Osteoblast (primary cell): ENCODE measurements around the gene JAZF1. TPM values are rescaled to one million over a fixed set of nuclear protein-coding genes. Genes with fewer than 3 reads are reported as not detected.

Source experiments
- DNase-seq: peaks from one replicate; pipeline ENCODE4 v3.0.0; 2011; ENCODE audit warnings: low spot score, mixed read lengths; ENCODE audit not compliant: insufficient read length; ENCODE audit errors: missing footprints
- H2AFZ ChIP-seq: 2 replicates; pipeline ENCODE4 v1.6.0; 2011; ENCODE audit warnings: mild to moderate bottlenecking, low read length
- H3K27ac ChIP-seq: 2 replicates; pipeline ENCODE4 v1.5.1; 2011; ENCODE audit warnings: mild to moderate bottlenecking, low read depth, low read length, moderate library complexity
- H3K27me3 ChIP-seq: 2 replicates; pipeline ENCODE4 v1.6.0; 2012; ENCODE audit warnings: mild to moderate bottlenecking, control low read depth, inconsistent platforms, low read length, moderate library complexity; ENCODE audit not compliant: insufficient read depth
- H3K36me3 ChIP-seq: 2 replicates; pipeline ENCODE4 v1.5.1; 2011; ENCODE audit warnings: mild to moderate bottlenecking, low read length, control low read depth, moderate library complexity; ENCODE audit not compliant: insufficient read depth
- H3K4me1 ChIP-seq: 2 replicates; pipeline ENCODE4 v1.5.1; 2011; ENCODE audit warnings: mild to moderate bottlenecking, low read length, control low read depth, moderate library complexity; ENCODE audit not compliant: insufficient read depth
- H3K4me2 ChIP-seq: 2 replicates; pipeline ENCODE4 v1.6.0; 2011; ENCODE audit warnings: mild to moderate bottlenecking, low read length; ENCODE audit not compliant: insufficient read depth
- H3K4me3 ChIP-seq: fragments of 200-600 bp; sonication (generic); 3 replicates; pipeline ENCODE4 v1.5.1; 2012; ENCODE audit warnings: mild to moderate bottlenecking, low read length, inconsistent platforms; ENCODE audit not compliant: insufficient read depth
- H3K79me2 ChIP-seq: 2 replicates; pipeline ENCODE4 v1.6.0; 2012; ENCODE audit warnings: mild to moderate bottlenecking, low read length, control low read depth, inconsistent platforms; ENCODE audit not compliant: insufficient read depth
- H3K9me3 ChIP-seq: 2 replicates; pipeline ENCODE4 v1.5.1; 2011; ENCODE audit warnings: low read depth, low read length, control low read depth
- H4K20me1 ChIP-seq: 2 replicates; pipeline ENCODE4 v1.6.0; 2012; ENCODE audit warnings: mild to moderate bottlenecking, low read length, control low read depth; ENCODE audit not compliant: insufficient read depth
- total RNA-seq: library from RNA; depleted of rRNA; stranded (reverse); fragments of >200 nt; gene quantifications from 2 replicates; pipeline ENCODE4 v1.2.3, GENCODE V29; 2012
- TF ChIP-seq, protein P1 (sequence below): IDR thresholded peaks from 2 replicates; pipeline ENCODE4 v1.5.1; 2011; ENCODE audit warnings: mild to moderate bottlenecking, low read depth, low read length, moderate library complexity; ENCODE audit errors: extremely low read depth

Gene JAZF1
- total RNA-seq, 1 donor = 15.9 TPM

GRCh38 chr7:28155019-28155660 is 25.5 kb downstream of the JAZF1 start:
- Histone ChIP-seq H3K4me2 (peak overlapping the region; percentile 49), H3K27ac (peak overlapping the region; percentile 40), H3K27me3 (no peaks in the 10 kb centered on the region), H3K79me2 (peaks cover 23% of the 10 kb centered on the region), H2AFZ (no peak overlapping the region), H3K36me3 (no peaks in the 10 kb centered on the region), H3K9me3 (no peaks in the 10 kb centered on the region), H3K4me3 (peak overlapping the region; percentile 14), H3K4me1 (peaks cover 41% of the 10 kb centered on the region), H4K20me1 (peaks cover 3% of the 10 kb centered on the region)
- DNase-seq = no peak
- TF ChIP-seq, protein P1, sequence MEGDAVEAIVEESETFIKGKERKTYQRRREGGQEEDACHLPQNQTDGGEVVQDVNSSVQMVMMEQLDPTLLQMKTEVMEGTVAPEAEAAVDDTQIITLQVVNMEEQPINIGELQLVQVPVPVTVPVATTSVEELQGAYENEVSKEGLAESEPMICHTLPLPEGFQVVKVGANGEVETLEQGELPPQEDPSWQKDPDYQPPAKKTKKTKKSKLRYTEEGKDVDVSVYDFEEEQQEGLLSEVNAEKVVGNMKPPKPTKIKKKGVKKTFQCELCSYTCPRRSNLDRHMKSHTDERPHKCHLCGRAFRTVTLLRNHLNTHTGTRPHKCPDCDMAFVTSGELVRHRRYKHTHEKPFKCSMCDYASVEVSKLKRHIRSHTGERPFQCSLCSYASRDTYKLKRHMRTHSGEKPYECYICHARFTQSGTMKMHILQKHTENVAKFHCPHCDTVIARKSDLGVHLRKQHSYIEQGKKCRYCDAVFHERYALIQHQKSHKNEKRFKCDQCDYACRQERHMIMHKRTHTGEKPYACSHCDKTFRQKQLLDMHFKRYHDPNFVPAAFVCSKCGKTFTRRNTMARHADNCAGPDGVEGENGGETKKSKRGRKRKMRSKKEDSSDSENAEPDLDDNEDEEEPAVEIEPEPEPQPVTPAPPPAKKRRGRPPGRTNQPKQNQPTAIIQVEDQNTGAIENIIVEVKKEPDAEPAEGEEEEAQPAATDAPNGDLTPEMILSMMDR = no peak

DNA sequence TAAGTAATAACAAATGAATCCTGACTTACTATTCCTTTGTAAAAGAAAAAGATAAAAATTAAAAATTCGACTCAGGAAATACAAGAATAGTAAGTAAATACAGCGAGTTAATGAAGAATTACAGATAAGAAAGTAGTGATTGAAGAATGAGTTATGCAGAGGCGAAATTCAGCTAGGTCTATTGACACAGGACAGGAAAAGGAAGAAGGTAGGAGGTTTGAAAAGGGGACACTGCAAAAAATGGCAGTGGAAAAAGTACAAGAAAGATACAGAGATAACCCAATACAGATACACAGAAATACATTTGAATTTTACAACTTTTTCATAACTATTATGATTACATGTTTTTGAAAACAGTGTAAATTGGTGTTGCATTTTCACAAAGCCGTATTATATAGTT is 28.0 kb downstream of the JAZF1 start:
- no peaks in the 10 kb centered on the region for H3K27me3 ChIP-seq
- H2AFZ ChIP-seq = no peak overlapping the region
- peaks cover 33% of the 10 kb centered on the region for H3K79me2 ChIP-seq
- H3K4me1 ChIP-seq = peaks cover 34% of the 10 kb centered on the region
- peaks cover 6% of the 10 kb centered on the region for H4K20me1 ChIP-seq
- H3K36me3 ChIP-seq = no peaks in the 10 kb centered on the region
- H3K4me2 ChIP-seq = peak overlapping the region; percentile 47
- H3K27ac ChIP-seq = peak overlapping the region; percentile 63
- no peaks in the 10 kb centered on the region for H3K9me3 ChIP-seq
- no peak overlapping the region for H3K4me3 ChIP-seq
- no peak for DNase-seq
- TF ChIP-seq, protein P1 = no peak

DNA sequence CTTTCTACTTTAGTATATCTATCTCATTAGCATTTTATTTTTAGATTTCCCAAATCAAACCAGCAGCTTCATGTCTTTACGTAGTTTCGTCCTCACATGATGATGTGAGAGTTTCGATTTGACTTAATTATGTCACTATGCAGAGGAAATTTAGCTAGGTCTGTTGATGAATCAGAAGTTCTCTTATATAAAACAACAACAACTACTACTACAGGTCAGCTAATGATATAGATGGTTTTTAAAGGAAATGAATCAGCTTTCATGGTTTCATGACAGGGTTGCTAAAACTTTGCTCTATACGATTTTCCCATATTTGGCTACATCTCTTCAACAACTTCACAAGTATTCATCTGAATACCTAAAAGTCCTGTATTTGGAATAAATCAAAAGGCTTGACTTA is 28.6 kb downstream of the JAZF1 start:
- H2AFZ ChIP-seq = no peak overlapping the region
- H3K4me3 ChIP-seq = no peak overlapping the region
- H3K36me3 ChIP-seq = no peaks in the 10 kb centered on the region
- H4K20me1 ChIP-seq = peaks cover 6% of the 10 kb centered on the region
- no peak for DNase-seq
- TF ChIP-seq, protein P1 = no peak
- H3K4me1 ChIP-seq = peaks cover 27% of the 10 kb centered on the region
- peak overlapping the region; percentile 47 for H3K4me2 ChIP-seq
- H3K79me2 ChIP-seq = peaks cover 33% of the 10 kb centered on the region
- peak overlapping the region; percentile 63 for H3K27ac ChIP-seq
- no peaks in the 10 kb centered on the region for H3K27me3 ChIP-seq
- H3K9me3 ChIP-seq = no peaks in the 10 kb centered on the region

DNA sequence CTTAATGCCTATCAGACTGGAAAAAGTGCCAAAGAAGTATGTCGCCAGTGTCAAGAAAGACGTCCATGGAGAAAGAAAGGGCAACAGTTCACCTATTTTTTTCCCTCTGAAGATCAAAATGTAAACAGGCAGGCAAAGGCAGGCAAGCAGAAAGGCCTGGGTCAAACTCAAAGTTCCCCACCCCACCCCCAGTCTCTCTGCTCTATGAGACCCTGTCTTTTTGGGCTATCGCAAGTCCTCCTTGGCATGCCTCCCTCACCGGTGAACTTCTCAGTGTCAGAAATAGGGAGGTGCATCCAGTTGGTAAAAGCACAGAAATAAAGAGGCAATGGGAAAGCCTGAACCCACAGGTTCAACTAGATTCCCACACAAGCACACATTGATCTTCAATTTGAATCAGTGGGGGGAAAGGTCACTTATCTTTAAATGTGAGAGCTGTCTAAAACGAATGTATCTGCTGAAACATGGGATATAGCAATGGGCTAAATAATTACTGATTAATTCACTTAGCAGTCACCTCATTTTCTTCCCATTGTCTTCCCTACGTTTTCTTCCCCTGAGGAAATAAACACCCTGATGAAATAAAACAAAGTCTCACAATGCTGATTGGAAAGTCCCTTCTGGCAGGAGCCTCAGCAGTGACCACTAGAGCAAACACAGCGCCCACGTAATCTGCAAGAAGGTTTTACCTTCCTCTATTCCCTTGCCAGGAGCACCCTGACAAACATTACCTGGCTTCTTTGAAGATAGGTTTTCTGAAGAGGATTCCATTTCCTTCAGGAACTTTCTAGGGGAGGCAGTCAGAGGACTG is 31.1 kb downstream of the JAZF1 start:
- Histone ChIP-seq H3K4me1 (peaks cover 4% of the 10 kb centered on the region), H3K27me3 (no peaks in the 10 kb centered on the region), H3K4me3 (no peak overlapping the region), H3K9me3 (no peaks in the 10 kb centered on the region), H3K79me2 (peaks cover 33% of the 10 kb centered on the region), H3K36me3 (no peaks in the 10 kb centered on the region), H3K4me2 (no peak overlapping the region), H4K20me1 (peaks cover 10% of the 10 kb centered on the region), H3K27ac (no peak overlapping the region), H2AFZ (no peak overlapping the region)
- TF ChIP-seq, protein P1 = no peak
- no peak for DNase-seq
